ENCODE results near the gene TUBA3E. TPM values are rescaled to one million over a fixed set of nuclear protein-coding genes. Genes with fewer than 3 reads are reported as not detected.

TUBA3E gene
- total and polyA plus RNA-seq, 2 of the 13 experiments (the other 11 are each of a cell fraction or from before 2014, with no cell fraction given), result not detected

GRCh38 chr2:130181325-130181879 is 16.8 kb downstream of the TUBA3E start, which contains the start of gene SMPD4 (continued):
- TF ChIP-seq NFIB (CRISPR knock-in tag; IDR thresholded peaks at IDR 0.05; ENCODE audit: borderline replicate concordance) (no peak), ZNF652 (CRISPR knock-in tag; IDR thresholded peaks at IDR 0.05; ENCODE audit: borderline replicate concordance, low read depth) (no peak), SOX13 (IDR thresholded peaks at IDR 0.05) (no peak), SOX13 (CRISPR knock-in tag; conservative IDR thresholded peaks at IDR 0.05 in 1 of 2, IDR thresholded peaks at IDR 0.05 in 1 of 2) (no peak), TEAD3 (CRISPR knock-in tag; optimal IDR thresholded peaks at IDR 0.05; ENCODE audit: borderline replicate concordance) (peak; percentile 33), TAF15 (IDR thresholded peaks at IDR 0.05; ENCODE audit: low read depth, low read length, poor library complexity, severe bottlenecking) (no peak), ZBTB14 (CRISPR knock-in tag; IDR thresholded peaks at IDR 0.05) (peak; percentile 17; the same call in 1 of the 2 replicates), ZNF850 (CRISPR knock-in tag; conservative IDR thresholded peaks at IDR 0.05) (no peak), CREM (IDR thresholded peaks at IDR 0.05) (peak; percentile 98), CREM (CRISPR knock-in tag; IDR thresholded peaks at IDR 0.05) (peak; percentile 89), FOXM1 (CRISPR knock-in tag; IDR thresholded peaks at IDR 0.05) (no peak), NCOA2 (CRISPR knock-in tag; IDR thresholded peaks at IDR 0.05) (no peak), SIN3A (IDR thresholded peaks at IDR 0.05; ENCODE audit: borderline replicate concordance, low read depth, low read length) (peak; percentile 30; the same call in 1 of the 2 replicates), CBX5 (CRISPR knock-in tag; IDR thresholded peaks at IDR 0.05; ENCODE audit: borderline replicate concordance) (peak; percentile 42; the same call in 1 of the 2 replicates), GATAD1 (CRISPR knock-in tag; IDR thresholded peaks at IDR 0.05) (peak; percentile 100), ZFYVE20 (CRISPR knock-in tag; IDR thresholded peaks at IDR 0.05; ENCODE audit: borderline replicate concordance, low read depth) (no peak), MAFK (conservative IDR thresholded peaks at IDR 0.05 in 1 of 2, IDR thresholded peaks at IDR 0.05 in 1 of 2; ENCODE audit: low read length in 2 of 2) (no peak), ZSCAN25 (CRISPR knock-in tag; IDR thresholded peaks at IDR 0.05) (no peak; the same call in 1 of the 2 replicates), ZNF251 (CRISPR knock-in tag; IDR thresholded peaks at IDR 0.05) (0 out of 2 replicates have a peak, but pooled peaks have one; percentile 43)
- TF ChIP-seq, protein P1, sequence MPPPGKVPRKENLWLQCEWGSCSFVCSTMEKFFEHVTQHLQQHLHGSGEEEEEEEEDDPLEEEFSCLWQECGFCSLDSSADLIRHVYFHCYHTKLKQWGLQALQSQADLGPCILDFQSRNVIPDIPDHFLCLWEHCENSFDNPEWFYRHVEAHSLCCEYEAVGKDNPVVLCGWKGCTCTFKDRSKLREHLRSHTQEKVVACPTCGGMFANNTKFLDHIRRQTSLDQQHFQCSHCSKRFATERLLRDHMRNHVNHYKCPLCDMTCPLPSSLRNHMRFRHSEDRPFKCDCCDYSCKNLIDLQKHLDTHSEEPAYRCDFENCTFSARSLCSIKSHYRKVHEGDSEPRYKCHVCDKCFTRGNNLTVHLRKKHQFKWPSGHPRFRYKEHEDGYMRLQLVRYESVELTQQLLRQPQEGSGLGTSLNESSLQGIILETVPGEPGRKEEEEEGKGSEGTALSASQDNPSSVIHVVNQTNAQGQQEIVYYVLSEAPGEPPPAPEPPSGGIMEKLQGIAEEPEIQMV (CRISPR knock-in tag; IDR thresholded peaks at IDR 0.05; ENCODE audit: low read depth), result no peak
- TF ChIP-seq, protein P2, sequence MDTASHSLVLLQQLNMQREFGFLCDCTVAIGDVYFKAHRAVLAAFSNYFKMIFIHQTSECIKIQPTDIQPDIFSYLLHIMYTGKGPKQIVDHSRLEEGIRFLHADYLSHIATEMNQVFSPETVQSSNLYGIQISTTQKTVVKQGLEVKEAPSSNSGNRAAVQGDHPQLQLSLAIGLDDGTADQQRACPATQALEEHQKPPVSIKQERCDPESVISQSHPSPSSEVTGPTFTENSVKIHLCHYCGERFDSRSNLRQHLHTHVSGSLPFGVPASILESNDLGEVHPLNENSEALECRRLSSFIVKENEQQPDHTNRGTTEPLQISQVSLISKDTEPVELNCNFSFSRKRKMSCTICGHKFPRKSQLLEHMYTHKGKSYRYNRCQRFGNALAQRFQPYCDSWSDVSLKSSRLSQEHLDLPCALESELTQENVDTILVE (CRISPR knock-in tag; IDR thresholded peaks at IDR 0.05), result no peak
- TF ChIP-seq, protein P3, sequence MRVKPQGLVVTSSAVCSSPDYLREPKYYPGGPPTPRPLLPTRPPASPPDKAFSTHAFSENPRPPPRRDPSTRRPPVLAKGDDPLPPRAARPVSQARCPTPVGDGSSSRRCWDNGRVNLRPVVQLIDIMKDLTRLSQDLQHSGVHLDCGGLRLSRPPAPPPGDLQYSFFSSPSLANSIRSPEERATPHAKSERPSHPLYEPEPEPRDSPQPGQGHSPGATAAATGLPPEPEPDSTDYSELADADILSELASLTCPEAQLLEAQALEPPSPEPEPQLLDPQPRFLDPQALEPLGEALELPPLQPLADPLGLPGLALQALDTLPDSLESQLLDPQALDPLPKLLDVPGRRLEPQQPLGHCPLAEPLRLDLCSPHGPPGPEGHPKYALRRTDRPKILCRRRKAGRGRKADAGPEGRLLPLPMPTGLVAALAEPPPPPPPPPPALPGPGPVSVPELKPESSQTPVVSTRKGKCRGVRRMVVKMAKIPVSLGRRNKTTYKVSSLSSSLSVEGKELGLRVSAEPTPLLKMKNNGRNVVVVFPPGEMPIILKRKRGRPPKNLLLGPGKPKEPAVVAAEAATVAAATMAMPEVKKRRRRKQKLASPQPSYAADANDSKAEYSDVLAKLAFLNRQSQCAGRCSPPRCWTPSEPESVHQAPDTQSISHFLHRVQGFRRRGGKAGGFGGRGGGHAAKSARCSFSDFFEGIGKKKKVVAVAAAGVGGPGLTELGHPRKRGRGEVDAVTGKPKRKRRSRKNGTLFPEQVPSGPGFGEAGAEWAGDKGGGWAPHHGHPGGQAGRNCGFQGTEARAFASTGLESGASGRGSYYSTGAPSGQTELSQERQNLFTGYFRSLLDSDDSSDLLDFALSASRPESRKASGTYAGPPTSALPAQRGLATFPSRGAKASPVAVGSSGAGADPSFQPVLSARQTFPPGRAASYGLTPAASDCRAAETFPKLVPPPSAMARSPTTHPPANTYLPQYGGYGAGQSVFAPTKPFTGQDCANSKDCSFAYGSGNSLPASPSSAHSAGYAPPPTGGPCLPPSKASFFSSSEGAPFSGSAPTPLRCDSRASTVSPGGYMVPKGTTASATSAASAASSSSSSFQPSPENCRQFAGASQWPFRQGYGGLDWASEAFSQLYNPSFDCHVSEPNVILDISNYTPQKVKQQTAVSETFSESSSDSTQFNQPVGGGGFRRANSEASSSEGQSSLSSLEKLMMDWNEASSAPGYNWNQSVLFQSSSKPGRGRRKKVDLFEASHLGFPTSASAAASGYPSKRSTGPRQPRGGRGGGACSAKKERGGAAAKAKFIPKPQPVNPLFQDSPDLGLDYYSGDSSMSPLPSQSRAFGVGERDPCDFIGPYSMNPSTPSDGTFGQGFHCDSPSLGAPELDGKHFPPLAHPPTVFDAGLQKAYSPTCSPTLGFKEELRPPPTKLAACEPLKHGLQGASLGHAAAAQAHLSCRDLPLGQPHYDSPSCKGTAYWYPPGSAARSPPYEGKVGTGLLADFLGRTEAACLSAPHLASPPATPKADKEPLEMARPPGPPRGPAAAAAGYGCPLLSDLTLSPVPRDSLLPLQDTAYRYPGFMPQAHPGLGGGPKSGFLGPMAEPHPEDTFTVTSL (CRISPR knock-in tag; IDR thresholded peaks at IDR 0.05; ENCODE audit: borderline replicate concordance), result no peak

All from HepG2 (cell line).